ENCODE results near the gene ASS1.
A peak's percentile ranks its signal among the peaks of the same experiment; 100 is the strongest.
"Not testable (repeated sequence)": the region's sequence is repeated elsewhere in the genome, so short reads cannot be mapped to it uniquely, and the experiment has no call there.

The ASS1 gene

DNA sequence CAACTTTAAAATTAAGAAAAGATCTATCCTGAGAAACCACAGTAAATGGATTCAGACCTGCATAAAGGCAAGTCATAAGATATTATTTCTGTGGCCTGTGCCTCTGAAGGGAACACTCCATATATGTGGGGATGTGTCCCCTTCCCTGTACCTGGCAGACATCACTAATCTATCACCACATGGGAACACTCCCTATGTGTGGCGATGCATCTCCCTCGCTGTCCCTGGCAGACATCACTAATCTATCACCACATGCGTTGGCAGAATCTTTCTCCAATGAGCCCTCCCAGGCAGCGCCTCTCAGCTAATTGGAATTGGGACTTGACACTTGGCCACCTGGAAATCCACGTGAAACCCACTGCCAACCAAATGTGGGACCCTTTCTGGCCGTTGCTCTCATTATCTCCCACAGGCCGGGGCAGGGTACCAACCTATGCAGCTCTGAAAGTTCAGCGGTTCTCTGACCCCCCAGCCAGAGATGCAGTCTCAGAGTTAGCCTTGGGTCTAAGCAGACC lies 25.2 kb upstream of the ASS1 start:
- DNase-seq, result no peak

DNA sequence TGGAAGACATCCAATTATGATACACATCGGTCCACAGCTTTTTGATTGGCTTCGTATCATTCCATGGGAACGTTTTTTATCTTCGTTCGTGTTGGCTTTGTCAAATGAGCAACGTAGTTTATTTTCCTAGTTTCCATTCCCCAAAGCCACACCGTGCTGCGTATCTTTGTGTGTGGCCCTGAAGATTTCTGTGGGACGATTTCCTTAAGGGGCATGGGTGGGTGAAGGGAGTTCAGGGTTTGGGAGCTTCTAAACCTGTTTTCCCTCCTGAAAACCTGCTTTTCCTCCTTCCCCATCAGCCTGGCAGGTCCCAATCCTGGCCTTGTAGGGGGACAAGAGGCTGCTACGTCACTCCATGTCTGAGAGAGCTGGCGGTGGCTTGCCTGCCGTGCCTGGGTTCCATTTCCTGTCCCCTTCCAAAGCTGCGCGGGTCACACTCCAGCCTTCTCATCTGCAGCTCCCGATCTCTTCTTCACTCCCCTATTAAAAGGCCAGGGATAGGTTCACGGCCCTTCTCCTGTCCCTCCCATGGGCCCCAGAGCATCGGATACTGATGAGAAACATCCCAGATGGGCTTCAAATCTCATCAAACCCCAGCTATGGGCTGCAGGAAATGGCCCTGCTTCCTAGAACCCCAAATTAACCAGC lies 23.5 kb upstream of the ASS1 start:
- no peak for DNase-seq

DNA sequence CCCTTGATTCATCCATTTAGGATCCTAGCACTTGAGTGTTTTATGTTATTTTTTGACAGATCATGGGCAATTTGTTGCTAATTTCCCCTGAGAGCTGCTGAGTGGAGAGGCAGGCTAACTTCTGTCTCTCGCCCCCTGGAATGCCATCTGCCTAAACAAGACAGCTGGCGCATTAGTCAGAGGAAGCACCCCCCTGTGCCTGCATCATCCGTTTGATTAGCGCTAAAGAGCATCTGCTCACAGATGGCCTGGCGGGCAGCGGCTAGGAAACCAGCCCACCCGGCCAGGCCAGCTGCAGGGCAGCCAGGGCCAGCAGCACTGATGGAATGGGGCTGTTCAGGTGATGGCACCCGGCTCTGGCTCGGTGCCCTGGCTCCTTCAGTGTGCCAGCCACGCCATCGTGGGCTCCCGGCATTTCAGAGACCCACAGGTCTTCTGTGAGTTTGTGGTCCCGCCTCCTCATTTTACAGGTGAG lies 22.9 kb upstream of the ASS1 start:
- peak; percentile 21 for DNase-seq

GRCh38 chr9:130422546-130422945 lies 22.2 kb upstream of the ASS1 start:
- no peak for DNase-seq

GRCh38 chr9:130423272-130423671 lies 21.5 kb upstream of the ASS1 start:
- no peak for DNase-seq

DNA sequence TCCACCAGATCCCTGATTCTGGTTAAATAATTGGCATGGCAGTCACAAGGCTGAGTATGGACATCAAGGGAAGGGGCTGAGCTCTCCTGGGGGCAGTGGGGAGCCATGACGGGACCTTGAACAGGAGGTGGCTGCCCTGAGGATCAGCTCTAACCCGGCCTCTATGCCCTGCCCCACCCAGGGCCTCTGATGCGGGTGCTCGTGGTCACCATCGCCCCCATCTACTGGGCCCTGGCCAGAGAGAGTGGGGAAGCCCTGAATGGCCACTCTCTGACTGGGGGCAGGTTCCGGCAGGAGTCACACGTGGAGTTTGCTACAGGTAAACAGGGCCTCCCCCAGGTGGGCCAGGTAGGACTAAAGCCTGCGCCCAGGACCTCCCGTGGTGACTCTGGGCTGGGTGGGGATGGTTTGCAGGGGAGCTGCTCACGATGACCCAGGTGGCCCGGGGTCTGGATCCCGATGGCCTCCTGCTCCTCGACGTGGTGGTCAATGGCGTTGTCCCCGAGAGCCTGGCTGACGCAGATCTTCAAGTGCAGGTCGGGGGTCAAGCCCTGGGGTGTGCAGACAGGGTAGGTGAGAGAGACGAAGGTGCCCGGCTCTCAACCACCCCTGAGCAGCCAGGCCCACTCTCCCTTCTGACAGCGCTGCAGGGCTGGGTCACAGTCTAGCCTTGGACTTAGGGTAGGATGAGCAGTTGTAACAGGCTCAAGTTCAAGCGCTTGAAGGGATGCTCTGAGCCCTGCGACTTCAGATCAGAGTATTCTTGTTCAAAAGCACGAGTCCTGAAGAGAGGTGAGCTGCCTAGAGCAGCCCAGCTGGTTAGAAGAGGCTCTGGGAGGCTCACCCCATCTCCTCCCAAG lies 19.9 kb upstream of the ASS1 start:
- DNase-seq, result no peak

- no peak for DNase-seq
Observed at GRCh38 chr9:130425741-130426466, 18.9 kb upstream of the ASS1 start.

- peak; percentile 46 for DNase-seq
Observed at GRCh38 chr9:130426467-130426773, 18.3 kb upstream of the ASS1 start.

GRCh38 chr9:130426883-130427282 lies 17.9 kb upstream of the ASS1 start:
- no peak for DNase-seq

- no peak for DNase-seq
Observed at GRCh38 chr9:130427326-130427725, 17.4 kb upstream of the ASS1 start.

GRCh38 chr9:130428086-130428665 lies 16.6 kb upstream of the ASS1 start:
- DNase-seq, result no peak

GRCh38 chr9:130429381-130429780 lies 15.4 kb upstream of the ASS1 start:
- no peak for DNase-seq

DNA sequence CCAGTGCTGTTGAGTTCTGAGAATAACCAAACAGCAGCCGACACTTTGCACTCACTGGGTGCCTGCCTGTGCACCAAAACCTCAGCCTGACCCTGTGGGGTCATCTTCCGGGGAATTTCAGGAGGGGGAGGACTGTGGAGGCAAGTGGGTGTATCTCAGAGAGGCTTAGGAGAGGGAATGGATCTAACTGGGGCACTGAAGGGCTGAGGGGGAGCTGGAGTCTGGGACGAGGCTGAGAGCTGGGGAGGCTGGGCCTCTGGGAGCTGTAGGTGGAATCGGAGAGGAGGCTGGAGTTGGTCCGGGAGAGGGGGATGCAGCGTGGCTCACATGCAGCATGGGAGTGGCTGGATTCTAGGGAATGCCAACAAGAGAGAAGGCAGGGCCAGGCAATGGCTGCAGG lies 14.9 kb upstream of the ASS1 start:
- no peak for DNase-seq

DNA sequence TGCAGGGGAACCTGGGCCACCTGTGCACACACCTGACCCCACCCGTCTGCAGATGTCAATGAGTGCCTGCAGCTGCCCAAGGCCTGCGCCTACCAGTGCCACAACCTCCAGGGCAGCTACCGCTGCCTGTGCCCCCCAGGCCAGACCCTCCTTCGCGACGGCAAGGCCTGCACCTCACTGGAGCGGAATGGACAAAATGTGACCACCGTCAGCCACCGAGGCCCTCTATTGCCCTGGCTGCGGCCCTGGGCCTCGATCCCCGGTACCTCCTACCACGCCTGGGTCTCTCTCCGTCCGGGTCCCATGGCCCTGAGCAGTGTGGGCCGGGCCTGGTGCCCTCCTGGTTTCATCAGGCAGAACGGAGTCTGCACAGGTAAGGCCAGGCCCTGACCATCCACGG lies 14.5 kb upstream of the ASS1 start:
- DNase-seq, result no peak

- DNase-seq, result no peak
Observed at GRCh38 chr9:130430734-130431535, 13.8 kb upstream of the ASS1 start.

- no peak for DNase-seq
Observed at GRCh38 chr9:130431536-130432303, 13.0 kb upstream of the ASS1 start.

DNA sequence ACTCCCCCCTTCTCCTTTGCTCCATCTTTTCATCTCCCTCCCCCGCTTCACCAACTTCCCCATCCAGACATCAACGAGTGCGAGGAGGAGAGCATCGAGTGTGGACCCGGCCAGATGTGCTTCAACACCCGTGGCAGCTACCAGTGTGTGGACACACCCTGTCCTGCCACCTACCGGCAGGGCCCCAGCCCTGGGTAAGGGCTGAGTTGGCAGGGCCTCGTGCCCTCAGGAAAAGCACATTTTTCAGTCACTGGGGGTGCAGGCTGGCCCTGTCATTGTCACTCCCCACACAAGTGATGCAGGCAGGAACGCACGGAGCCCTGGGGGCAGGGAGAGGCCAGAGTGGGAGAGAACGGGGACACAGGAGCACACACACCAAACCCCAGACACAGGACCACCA lies 12.4 kb upstream of the ASS1 start:
- DNase-seq, result peak; percentile 75

DNA sequence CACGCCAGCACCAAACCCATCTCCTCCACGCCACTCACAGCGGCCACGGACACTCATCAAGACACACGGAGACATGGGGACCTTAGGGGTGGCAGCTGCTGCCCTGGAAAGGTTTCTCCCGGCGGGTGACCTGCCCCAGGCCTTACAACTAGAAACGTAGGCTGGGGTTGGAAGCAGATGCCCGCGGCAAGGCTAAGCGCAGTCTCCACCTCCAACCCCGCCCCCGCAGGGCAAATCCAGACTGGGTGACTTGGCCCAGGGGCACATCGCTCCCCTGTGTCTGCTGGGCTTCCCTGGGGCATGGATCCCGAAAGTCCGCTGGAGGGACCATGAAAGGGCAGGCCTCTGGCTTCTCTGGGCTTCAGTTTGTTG lies 12.0 kb upstream of the ASS1 start:
- no peak for DNase-seq

- peak; percentile 68 for DNase-seq
Observed at GRCh38 chr9:130433168-130433946, 11.4 kb upstream of the ASS1 start.

DNA sequence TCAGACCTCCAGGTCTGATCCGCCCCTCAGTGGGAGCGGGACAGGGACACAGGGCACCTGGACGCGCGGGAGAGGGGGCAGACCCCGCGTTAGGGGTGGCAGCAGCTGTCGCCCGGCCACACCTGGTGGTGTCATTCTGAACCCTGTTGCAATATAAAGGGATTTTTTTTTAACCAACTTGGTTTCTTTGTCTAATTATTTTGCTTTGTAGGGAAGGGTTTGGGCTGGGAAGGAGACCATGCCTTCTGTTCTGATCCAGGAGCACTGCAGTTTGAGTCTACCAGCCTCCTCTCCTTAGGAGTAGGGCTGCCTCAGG lies 10.9 kb upstream of the ASS1 start:
- no peak for DNase-seq

GRCh38 chr9:130434656-130435055 lies 10.1 kb upstream of the ASS1 start:
- not testable (repeated sequence) for DNase-seq

Measured in RPMI8226 (cell line).